ENCODE measurements around the gene CXCL10. TPM values are rescaled to one million over a fixed set of nuclear protein-coding genes. Genes with fewer than 3 reads are reported as not detected.
A peak's percentile ranks its signal among the peaks of the same experiment; 100 is the strongest.

CXCL10 gene
- total RNA-seq, 6 experiments from 2014 or later: not detected

DNA sequence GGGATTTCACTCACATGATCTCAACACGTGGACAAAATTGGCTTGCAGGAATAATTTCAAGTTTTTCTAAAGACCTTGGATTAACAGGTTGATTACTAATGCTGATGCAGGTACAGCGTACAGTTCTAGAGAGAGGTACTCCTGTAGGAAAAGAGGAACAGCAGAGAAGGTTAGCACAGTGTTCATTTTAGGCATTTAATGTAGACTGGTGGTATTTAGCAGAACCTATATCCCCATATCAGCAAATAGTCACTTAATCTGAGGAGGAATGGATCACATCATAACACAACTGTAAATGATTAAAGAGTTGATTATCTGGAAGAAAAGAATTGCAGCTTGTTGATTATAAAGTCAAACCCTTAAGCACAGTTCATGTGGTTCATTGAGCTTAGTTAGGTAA, 620 bp downstream of the CXCL10 start:
- TF ChIP-seq, protein P1, sequence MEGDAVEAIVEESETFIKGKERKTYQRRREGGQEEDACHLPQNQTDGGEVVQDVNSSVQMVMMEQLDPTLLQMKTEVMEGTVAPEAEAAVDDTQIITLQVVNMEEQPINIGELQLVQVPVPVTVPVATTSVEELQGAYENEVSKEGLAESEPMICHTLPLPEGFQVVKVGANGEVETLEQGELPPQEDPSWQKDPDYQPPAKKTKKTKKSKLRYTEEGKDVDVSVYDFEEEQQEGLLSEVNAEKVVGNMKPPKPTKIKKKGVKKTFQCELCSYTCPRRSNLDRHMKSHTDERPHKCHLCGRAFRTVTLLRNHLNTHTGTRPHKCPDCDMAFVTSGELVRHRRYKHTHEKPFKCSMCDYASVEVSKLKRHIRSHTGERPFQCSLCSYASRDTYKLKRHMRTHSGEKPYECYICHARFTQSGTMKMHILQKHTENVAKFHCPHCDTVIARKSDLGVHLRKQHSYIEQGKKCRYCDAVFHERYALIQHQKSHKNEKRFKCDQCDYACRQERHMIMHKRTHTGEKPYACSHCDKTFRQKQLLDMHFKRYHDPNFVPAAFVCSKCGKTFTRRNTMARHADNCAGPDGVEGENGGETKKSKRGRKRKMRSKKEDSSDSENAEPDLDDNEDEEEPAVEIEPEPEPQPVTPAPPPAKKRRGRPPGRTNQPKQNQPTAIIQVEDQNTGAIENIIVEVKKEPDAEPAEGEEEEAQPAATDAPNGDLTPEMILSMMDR (IDR thresholded peaks at IDR 0.05): no peak
- Mint-ChIP-seq H3K9me3 (no peaks in the 10 kb centered on the region), H3K27ac (no peak overlapping the region), H3K4me3 (no peak overlapping the region), H3K4me1 (ENCODE audit: low read depth) (no peaks in the 10 kb centered on the region), H3K27me3 (ENCODE audit: insufficient read depth) (peaks cover 27% of the 10 kb centered on the region), H3K36me3 (ENCODE audit: low read depth) (no peaks in the 10 kb centered on the region)
- DNase-seq: no peak

DNA sequence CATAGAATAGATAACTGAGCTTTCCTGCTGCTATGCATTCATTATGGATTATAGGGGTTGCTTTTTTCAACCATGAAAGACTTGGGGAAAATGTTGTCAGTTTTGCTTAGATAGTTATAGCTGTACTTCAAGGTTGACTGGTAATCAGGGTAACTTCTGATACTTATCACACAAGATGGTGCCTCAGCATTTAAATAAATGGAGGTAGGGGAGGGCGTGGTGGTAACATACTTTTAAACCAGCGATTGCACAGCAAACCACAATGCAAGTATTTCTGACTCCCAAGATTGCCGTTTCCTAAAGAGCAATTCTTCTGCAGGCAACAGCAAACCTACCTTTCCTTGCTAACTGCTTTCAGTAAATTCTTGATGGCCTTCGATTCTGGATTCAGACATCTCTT, 1.3 kb downstream of the CXCL10 start:
- peaks cover 24% of the 10 kb centered on the region for H3K27me3 Mint-ChIP-seq (ENCODE audit: insufficient read depth)
- DNase-seq: no peak
- H3K9me3 Mint-ChIP-seq: no peaks in the 10 kb centered on the region
- no peaks in the 10 kb centered on the region for H3K4me1 Mint-ChIP-seq (ENCODE audit: low read depth)
- no peak overlapping the region for H3K27ac Mint-ChIP-seq
- no peaks in the 10 kb centered on the region for H3K36me3 Mint-ChIP-seq (ENCODE audit: low read depth)
- TF ChIP-seq, protein P1 (IDR thresholded peaks at IDR 0.05): no peak
- H3K4me3 Mint-ChIP-seq: no peak overlapping the region

DNA sequence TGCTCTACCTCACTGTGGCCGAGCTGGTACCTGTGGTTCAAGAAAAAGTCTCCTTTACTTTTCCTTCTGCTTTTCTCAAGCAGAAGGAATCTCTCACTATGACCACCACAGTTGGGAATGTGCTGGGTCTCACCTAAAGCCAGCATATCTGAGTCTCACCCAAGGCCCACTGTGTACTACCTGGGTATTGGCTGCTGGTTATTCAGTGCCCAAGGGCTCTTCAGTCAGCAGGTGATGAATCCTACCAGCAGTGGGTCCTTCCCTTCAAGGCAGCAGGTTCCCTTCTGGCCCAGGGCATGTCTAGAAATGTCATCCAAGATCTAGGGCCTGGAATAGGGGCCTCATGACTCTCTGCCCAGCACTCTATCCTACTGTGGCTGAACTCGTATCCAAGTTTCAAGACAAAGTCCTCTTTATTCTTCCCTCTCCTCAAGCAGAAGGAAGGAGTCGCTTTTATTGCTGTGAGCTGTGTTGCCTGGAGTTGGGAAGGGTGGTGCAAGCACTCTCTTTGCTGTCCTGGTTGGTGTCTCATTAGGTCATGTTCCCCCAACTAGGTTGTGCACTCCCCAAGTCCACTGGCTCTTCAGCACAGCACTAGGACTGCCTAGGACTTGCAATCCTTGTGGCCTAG, 6.1 kb downstream of the CXCL10 start:
- H3K4me3 Mint-ChIP-seq: no peak overlapping the region
- no peaks in the 10 kb centered on the region for H3K9me3 Mint-ChIP-seq
- H3K4me1 Mint-ChIP-seq (ENCODE audit: low read depth): peaks cover 16% of the 10 kb centered on the region
- TF ChIP-seq, protein P1 (IDR thresholded peaks at IDR 0.05): no peak
- no peaks in the 10 kb centered on the region for H3K36me3 Mint-ChIP-seq (ENCODE audit: low read depth)
- H3K27me3 Mint-ChIP-seq (ENCODE audit: insufficient read depth): peaks cover 6% of the 10 kb centered on the region
- no peak overlapping the region for H3K27ac Mint-ChIP-seq
- DNase-seq: no peak

DNA sequence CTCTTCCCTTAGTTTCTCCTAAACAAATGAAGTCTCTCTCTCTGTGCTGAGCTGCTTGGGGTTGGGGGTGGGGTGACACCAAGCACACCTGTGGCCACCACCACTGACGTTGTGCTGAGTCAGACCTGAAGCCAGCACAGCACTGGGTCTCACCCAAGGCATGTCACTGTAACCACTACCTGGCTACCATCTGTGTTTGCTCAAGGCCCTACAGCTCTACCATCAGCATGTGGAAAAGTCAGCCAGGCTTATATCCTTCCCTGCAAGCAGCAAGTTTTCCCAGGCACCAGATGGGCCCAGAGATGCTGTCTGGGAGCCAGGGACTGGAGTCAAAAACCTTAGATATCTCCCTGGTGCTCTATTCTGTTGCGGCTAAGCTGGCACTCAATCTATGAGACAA, 6.9 kb downstream of the CXCL10 start:
- Mint-ChIP-seq H3K4me3 (no peak overlapping the region), H3K27me3 (ENCODE audit: insufficient read depth) (peaks cover 6% of the 10 kb centered on the region), H3K36me3 (ENCODE audit: low read depth) (no peaks in the 10 kb centered on the region)

DNA sequence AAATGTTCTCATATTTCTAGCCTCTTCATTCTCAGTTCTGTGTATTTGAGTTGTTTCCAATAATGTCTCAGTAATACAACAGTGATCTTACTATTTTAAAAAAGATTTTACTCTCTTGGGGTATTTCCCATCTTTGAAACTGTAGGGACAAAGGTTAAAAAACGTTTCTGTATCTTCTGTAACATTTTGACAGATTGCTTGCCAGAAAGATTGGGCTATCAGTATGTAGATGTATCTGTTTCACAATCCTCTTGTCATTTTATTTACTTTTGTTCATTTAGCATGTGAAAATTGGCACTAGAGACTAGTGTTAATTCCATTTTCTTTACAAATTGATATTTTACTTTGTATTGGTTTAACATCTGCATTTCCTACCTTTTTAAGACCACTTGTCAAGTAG, 9.8 kb downstream of the CXCL10 start:
- no peak for DNase-seq
- Mint-ChIP-seq H3K27me3 (ENCODE audit: insufficient read depth) (peaks cover 3% of the 10 kb centered on the region), H3K4me3 (no peak overlapping the region), H3K9me3 (no peaks in the 10 kb centered on the region), H3K36me3 (ENCODE audit: low read depth) (no peaks in the 10 kb centered on the region), H3K27ac (peak overlapping the region; percentile 31), H3K4me1 (ENCODE audit: low read depth) (peaks cover 27% of the 10 kb centered on the region)
- TF ChIP-seq, protein P1 (IDR thresholded peaks at IDR 0.05): no peak

More for the DNA sequence above, 6.9 kb downstream of the CXCL10 start:
- H3K9me3 Mint-ChIP-seq: no peaks in the 10 kb centered on the region
- no peak for DNase-seq
- no peak overlapping the region for H3K27ac Mint-ChIP-seq
- TF ChIP-seq, protein P1 (IDR thresholded peaks at IDR 0.05): no peak
- H3K4me1 Mint-ChIP-seq (ENCODE audit: low read depth): peaks cover 24% of the 10 kb centered on the region
